Large intestine (tissue), 3 donors: ENCODE measurements around the gene AJM1. TPM values are rescaled to one million over a fixed set of nuclear protein-coding genes. Genes with fewer than 3 reads are reported as not detected.
A peak's percentile ranks its signal among the peaks of the same experiment; 100 is the strongest.

Source experiments
- DNase-seq, 2 donors: peaks; one replicate each; pipeline versions ENCODE4 v3.0.0 to v3.0.0-alpha.2; 2013
- H3K27ac ChIP-seq: one replicate; pipeline ENCODE4 v1.5.1; 2013; ENCODE audit warnings: low read length
- H3K27me3 ChIP-seq: 2 replicates; pipeline ENCODE4 v1.6.1; 2013; ENCODE audit warnings: low read length; ENCODE audit not compliant: control insufficient read depth, insufficient read depth
- H3K36me3 ChIP-seq: 2 replicates; pipeline ENCODE4 v1.6.1; 2013; ENCODE audit warnings: low read length; ENCODE audit not compliant: control insufficient read depth, insufficient read depth
- H3K4me1 ChIP-seq: one replicate; pipeline ENCODE4 v1.6.1; 2013; ENCODE audit warnings: low read length; ENCODE audit not compliant: control insufficient read depth, insufficient read depth
- H3K4me3 ChIP-seq: one replicate; pipeline ENCODE4 v1.5.1; 2013; ENCODE audit warnings: low read length
- H3K9me3 ChIP-seq: one replicate; pipeline ENCODE4 v1.6.1; 2013; ENCODE audit warnings: mild to moderate bottlenecking, low read depth, low read length, moderate library complexity; ENCODE audit not compliant: control insufficient read depth
- WGBS: methylation state at CpG from one replicate; pipeline ENCODE4 v1.1.5; 2013; ENCODE audit warnings: low lambda C conversion rate; ENCODE audit not compliant: insufficient coverage; 5-methylcytosine and 5-hydroxymethylcytosine counted together
- polyA plus RNA-seq: library from polyadenylated mRNA; unstranded; fragments of 120-200 nt; gene quantifications from one replicate; pipeline ENCODE4 v1.2.1, GENCODE V29; 2013

The AJM1 gene
- polyA plus RNA-seq, 1 donor = 10.4 TPM

DNA sequence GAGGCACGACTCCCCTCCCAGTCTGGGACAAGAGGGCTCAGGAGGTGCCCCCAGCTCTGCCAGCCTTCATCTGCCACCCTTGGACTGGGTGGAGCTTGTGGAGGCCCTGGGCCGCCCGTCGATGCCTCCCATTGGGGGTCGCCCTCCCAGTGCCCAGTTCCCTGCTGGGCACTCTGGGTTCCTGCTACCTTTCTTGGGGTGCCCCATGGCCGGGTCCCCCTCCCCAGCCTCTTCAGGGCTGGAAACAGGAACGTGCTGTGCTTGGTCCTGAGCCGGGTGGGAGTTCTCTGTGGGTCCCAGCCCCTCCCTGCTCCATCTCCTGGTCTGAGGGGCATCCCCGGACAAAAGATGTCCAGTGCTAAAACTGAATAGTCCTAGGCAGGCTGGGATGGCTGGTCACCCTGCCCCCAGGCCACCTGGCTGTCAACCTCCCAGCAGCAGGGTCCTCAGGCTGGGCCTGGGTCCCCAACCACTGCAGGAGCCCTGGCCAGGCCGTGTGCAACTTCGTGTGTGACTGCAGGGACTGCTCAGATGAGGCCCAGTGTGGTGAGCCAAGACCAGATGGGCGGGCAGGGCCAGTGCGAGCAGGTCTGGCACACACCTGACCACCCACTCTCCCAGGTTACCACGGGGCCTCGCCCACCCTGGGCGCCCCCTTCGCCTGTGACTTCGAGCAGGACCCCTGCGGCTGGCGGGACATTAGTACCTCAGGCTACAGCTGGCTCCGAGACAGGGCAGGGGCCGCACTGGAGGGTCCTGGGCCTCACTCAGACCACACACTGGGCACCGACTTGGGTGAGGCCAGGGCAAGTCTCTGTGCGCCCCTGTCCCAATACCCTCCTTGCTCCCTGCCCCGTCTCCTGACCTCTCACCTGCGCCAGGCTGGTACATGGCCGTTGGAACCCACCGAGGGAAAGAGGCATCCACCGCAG, 10.7 kb downstream of the AJM1 start:
- H3K27me3 ChIP-seq = peaks cover 2% of the 10 kb centered on the region
- H3K27ac ChIP-seq = peak overlapping the region; percentile 100
- H3K9me3 ChIP-seq = peaks cover 12% of the 10 kb centered on the region
- H3K4me3 ChIP-seq = peak overlapping the region; percentile 100
- peak in 1 of 2 donors; percentile 34 for DNase-seq
- no CpG with 5 or more reads among the region's 29 CpGs for WGBS
- peaks cover 70% of the 10 kb centered on the region for H3K36me3 ChIP-seq
- H3K4me1 ChIP-seq = peaks cover 77% of the 10 kb centered on the region

DNA sequence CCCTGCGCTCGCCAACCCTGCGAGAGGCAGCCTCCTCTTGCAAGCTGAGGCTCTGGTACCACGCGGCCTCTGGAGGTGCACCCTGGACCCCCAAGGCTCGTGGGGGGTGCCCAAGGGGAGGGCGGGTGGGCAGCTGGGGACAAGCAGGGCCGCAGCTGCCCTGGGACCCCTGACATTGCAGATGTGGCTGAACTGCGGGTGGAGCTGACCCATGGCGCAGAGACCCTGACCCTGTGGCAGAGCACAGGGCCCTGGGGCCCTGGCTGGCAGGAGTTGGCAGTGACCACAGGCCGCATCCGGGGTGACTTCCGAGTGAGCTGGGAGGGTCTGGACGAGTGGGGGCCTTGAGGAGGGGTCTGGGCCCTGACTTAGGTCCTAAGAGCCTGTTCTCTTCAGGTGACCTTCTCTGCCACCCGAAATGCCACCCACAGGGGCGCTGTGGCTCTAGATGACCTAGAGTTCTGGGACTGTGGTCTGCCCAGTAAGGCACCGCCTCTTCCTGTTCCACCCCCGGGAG, 11.4 kb downstream of the AJM1 start:
- peaks cover 76% of the 10 kb centered on the region for H3K36me3 ChIP-seq
- no CpG with 5 or more reads among the region's 18 CpGs for WGBS
- peaks cover 84% of the 10 kb centered on the region for H3K4me1 ChIP-seq
- peaks cover 15% of the 10 kb centered on the region for H3K9me3 ChIP-seq
- H3K27ac ChIP-seq = peak overlapping the region; percentile 100
- peak overlapping the region; percentile 100 for H3K4me3 ChIP-seq
- H3K27me3 ChIP-seq = no peaks in the 10 kb centered on the region
- no peak for DNase-seq

DNA sequence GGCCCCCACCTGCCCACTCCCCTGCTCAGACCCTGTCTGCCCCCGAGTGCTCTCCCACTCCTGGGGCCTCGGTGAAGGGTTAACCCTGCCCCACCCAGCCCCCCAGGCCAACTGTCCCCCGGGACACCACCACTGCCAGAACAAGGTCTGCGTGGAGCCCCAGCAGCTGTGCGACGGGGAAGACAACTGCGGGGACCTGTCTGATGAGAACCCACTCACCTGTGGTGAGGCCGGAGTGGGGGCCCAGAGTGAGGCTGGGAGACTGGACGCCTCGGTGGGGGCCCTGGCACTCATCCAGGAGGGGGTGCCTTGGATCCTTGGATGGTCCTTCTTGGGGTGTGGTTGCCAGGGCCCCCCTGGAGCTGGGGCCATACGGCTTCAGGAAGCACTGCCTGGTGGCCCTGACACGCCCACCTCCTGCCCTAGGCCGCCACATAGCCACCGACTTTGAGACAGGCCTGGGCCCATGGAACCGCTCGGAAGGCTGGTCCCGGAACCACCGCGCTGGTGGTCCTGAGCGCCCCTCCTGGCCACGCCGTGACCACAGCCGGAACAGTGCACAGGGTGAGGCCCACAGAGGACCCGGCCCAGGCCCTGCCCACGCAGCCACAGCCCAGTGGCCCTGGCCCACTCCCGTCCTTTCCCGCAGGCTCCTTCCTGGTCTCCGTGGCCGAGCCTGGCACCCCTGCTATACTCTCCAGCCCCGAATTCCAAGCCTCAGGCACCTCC, 12.0 kb downstream of the AJM1 start:
- peak overlapping the region; percentile 94 for H3K27ac ChIP-seq
- peaks cover 18% of the 10 kb centered on the region for H3K9me3 ChIP-seq
- H3K4me3 ChIP-seq = peak overlapping the region; percentile 100
- H3K36me3 ChIP-seq = peaks cover 82% of the 10 kb centered on the region
- H3K27me3 ChIP-seq = no peaks in the 10 kb centered on the region
- peak in 1 of 2 donors; percentile 56 for DNase-seq
- no CpG with 5 or more reads among the region's 30 CpGs for WGBS
- H3K4me1 ChIP-seq = peaks cover 90% of the 10 kb centered on the region

GRCh38 chr9:136854842-136855460, 12.7 kb downstream of the AJM1 start:
- H3K36me3 ChIP-seq = peaks cover 87% of the 10 kb centered on the region
- no peak for DNase-seq
- WGBS = no CpG with 5 or more reads among the region's 23 CpGs
- H3K9me3 ChIP-seq = peaks cover 18% of the 10 kb centered on the region
- H3K27ac ChIP-seq = peak overlapping the region; percentile 94
- H3K27me3 ChIP-seq = no peaks in the 10 kb centered on the region
- H3K4me3 ChIP-seq = peak overlapping the region; percentile 100
- peaks cover 94% of the 10 kb centered on the region for H3K4me1 ChIP-seq

DNA sequence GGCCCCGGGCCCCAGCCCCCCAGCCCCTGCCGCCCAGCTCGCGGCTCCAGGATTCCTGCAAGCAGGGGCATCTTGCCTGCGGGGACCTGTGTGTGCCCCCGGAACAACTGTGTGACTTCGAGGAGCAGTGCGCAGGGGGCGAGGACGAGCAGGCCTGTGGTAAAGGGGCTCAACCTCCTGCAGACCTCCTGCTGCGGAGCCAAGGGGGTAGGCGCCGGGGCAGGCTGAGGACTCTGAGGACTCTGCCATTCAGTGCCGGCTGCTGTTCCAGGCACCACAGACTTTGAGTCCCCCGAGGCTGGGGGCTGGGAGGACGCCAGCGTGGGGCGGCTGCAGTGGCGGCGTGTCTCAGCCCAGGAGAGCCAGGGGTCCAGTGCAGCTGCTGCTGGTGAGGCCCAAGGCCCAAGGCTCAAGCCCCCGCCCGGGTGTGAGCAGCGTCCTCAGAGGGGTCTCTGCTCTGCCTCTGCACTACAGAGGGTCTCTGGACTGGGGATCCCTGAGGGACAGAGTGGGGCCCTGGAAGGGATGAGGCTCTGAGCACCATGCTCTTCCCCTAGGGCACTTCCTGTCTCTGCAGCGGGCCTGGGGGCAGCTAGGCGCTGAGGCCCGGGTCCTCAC, 13.3 kb downstream of the AJM1 start:
- Histone ChIP-seq H3K36me3 (peaks cover 84% of the 10 kb centered on the region), H3K27me3 (no peaks in the 10 kb centered on the region), H3K27ac (peak overlapping the region; percentile 94), H3K4me1 (peaks cover 92% of the 10 kb centered on the region), H3K4me3 (peak overlapping the region; percentile 100), H3K9me3 (peaks cover 18% of the 10 kb centered on the region)
- no CpG with 5 or more reads among the region's 26 CpGs for WGBS
- no peak for DNase-seq

DNA sequence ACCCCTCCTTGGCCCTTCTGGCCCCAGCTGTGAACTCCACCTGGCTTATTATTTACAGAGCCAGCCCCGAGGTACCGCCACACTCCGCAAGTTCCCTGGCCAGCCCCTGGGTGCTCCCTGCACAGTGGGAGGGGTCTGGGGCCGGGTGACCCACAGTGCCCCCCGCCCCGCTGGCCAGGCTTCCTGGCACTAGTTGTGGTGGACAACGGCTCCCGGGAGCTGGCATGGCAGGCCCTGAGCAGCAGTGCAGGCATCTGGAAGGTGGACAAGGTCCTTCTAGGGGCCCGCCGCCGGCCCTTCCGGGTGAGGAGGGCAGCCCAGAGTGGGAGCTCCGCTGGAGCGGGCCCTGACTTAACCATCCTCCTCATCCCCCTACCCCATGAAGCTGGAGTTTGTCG, 13.8 kb downstream of the AJM1 start:
- Histone ChIP-seq H3K4me1 (peaks cover 92% of the 10 kb centered on the region), H3K9me3 (peaks cover 18% of the 10 kb centered on the region), H3K36me3 (peaks cover 84% of the 10 kb centered on the region), H3K27me3 (no peaks in the 10 kb centered on the region), H3K27ac (peak overlapping the region; percentile 94), H3K4me3 (peak overlapping the region; percentile 100)
- no CpG with 5 or more reads among the region's 15 CpGs for WGBS
- peak in 1 of 2 donors; percentile 25 for DNase-seq

DNA sequence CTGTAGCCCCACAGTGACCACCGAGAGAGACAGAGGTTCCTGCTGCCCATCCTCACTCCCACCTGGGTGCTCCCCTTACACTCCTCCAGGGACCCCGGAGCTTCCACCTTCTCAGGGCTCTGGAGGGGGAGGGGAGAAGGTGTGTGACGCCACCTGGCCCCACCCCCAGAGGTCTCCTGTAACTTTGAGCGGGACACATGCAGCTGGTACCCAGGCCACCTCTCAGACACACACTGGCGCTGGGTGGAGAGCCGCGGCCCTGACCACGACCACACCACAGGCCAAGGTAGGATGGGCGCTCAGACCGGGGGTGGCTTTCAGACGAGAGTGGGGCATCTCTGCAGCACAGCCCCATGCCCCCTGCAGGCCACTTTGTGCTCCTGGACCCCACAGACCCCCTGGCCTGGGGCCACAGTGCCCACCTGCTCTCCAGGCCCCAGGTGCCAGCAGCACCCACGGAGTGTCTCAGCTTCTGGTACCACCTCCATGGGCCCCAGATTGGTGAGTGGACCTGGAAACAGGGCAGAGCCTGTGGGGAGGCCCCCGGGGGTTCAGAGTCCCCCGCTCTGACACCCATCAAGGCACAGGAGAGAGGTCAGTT, 14.4 kb downstream of the AJM1 start:
- DNase-seq = no peak
- WGBS = no CpG with 5 or more reads among the region's 14 CpGs
- H3K36me3 ChIP-seq = peaks cover 84% of the 10 kb centered on the region
- H3K4me1 ChIP-seq = peaks cover 92% of the 10 kb centered on the region
- peak overlapping the region; percentile 94 for H3K27ac ChIP-seq
- no peaks in the 10 kb centered on the region for H3K27me3 ChIP-seq
- H3K4me3 ChIP-seq = peak overlapping the region; percentile 100
- H3K9me3 ChIP-seq = peaks cover 18% of the 10 kb centered on the region

GRCh38 chr9:136857166-136857565, 14.9 kb downstream of the AJM1 start:
- peak in 1 of 2 donors; percentile 53 for DNase-seq
- Histone ChIP-seq H3K36me3 (peaks cover 86% of the 10 kb centered on the region), H3K4me1 (peaks cover 87% of the 10 kb centered on the region), H3K9me3 (peaks cover 18% of the 10 kb centered on the region), H3K4me3 (peak overlapping the region; percentile 100), H3K27me3 (no peaks in the 10 kb centered on the region), H3K27ac (peak overlapping the region; percentile 94)
- no CpG with 5 or more reads among the region's 19 CpGs for whole genome bisulfite sequencing

DNA sequence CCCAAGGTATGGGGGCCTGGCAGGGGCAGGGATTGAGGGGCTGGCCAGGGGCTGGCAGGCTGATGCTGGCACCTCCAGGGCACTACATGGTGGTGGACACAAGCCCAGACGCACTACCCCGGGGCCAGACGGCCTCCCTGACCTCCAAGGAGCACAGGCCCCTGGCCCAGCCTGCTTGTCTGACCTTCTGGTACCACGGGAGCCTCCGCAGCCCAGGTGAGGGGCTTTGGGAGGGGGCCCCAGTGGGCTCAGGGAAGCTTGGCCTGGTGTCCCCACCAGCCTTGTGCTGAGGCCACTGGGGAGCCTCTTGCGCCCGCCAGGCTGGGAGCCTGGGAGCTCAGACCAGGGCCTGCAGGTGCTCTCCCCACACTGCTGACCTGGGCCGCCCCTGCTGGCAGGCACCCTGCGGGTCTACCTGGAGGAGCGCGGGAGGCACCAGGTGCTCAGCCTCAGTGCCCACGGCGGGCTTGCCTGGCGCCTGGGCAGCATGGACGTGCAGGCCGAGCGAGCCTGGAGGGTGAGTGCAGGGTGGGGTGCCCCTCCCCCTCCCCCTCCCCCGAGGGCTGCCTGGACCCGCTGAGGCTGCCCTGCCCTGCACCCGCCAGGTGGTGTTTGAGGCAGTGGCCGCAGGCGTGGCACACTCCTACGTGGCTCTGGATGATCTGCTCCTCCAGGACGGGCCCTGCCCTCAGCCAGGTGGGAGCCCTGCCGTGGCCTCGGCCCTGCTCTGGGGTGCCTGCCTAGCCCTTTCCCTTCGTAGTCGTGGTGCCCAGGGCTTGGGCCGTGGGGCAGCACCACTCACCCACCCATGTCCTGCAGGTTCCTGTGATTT, 15.5 kb downstream of the AJM1 start:
- peak in 1 of 2 donors; percentile 63 for DNase-seq
- H3K27me3 ChIP-seq = no peaks in the 10 kb centered on the region
- no CpG with 5 or more reads among the region's 29 CpGs for WGBS
- H3K4me1 ChIP-seq = peaks cover 82% of the 10 kb centered on the region
- peak overlapping the region; percentile 94 for H3K27ac ChIP-seq
- H3K36me3 ChIP-seq = peaks cover 90% of the 10 kb centered on the region
- H3K9me3 ChIP-seq = peaks cover 18% of the 10 kb centered on the region
- H3K4me3 ChIP-seq = peak overlapping the region; percentile 4
